ENCODE measurements around the gene BCL7A.

GRCh38 chr12:122059203-122059960 is 37.7 kb downstream of the BCL7A start:
- TF ChIP-seq PHF8 (IDR thresholded peaks at IDR 0.05; ENCODE audit: borderline replicate concordance, low read depth) (no peak), CTCF (IDR thresholded peaks at IDR 0.05) (no peak), RAD21 (conservative IDR thresholded peaks at IDR 0.05 in 1 of 2, IDR thresholded peaks at IDR 0.05 in 1 of 2) (no peak), JUN (IDR thresholded peaks at IDR 0.05) (no peak), E2F6 (IDR thresholded peaks at IDR 0.05; ENCODE audit: borderline replicate concordance, low read depth) (no peak), EHMT2 (IDR thresholded peaks at IDR 0.05; ENCODE audit: low read depth) (no peak), POLR2A (IDR thresholded peaks at IDR 0.05; ENCODE audit: low read length) (no peak)
- TF ChIP-seq, protein P1, sequence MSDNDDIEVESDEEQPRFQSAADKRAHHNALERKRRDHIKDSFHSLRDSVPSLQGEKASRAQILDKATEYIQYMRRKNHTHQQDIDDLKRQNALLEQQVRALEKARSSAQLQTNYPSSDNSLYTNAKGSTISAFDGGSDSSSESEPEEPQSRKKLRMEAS (IDR thresholded peaks at IDR 0.05), result no peak

Measured in A549 (cell line).